ENCODE measurements around the gene TMEM161A. TPM values are rescaled to one million over a fixed set of nuclear protein-coding genes. Genes with fewer than 3 reads are reported as not detected.

TMEM161A gene
- total RNA-seq, 2 experiments from 2014 or later, result 20.3 to 22.8 TPM

DNA sequence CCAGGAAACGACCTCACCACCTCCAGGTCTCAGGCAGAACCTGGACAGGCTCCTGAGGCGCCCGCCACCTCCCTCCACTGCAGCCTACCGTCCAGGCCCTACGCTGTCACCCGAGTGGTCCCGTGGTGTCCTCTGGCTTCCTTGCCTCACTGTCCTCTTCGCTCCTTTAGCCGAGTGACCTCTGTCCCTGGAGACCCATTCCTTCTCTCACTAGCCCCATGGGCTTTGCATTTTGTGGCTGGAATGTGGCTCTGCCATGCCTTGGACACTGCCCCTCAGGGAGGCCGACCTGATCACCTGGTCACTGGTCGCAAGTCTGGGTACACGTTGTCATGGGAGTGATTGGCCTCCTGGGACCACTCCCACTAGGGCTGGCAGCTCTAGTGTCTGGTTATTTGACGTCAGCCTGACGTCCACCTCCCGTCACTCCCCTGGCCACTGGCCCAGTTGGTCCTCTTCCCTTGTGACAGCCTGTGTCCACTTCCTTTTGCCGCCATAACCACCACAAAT lies 56.6 kb downstream of the TMEM161A start:
- ATAC-seq, result no peak
- Mint-ChIP-seq H3K27ac (no peak overlapping the region), H3K27me3 (ENCODE audit: low read depth) (no peaks in the 10 kb centered on the region), H3K4me1 (ENCODE audit: low read depth) (no peaks in the 10 kb centered on the region), H3K36me3 (ENCODE audit: low read depth) (peaks cover 2% of the 10 kb centered on the region), H3K4me3 (no peak overlapping the region), H3K9me3 (ENCODE audit: insufficient read depth) (no peaks in the 10 kb centered on the region)
- DNase-seq, result no peak
- ChIA-PET CTCF (no interaction called here), POLR2A (no interaction called here)

DNA sequence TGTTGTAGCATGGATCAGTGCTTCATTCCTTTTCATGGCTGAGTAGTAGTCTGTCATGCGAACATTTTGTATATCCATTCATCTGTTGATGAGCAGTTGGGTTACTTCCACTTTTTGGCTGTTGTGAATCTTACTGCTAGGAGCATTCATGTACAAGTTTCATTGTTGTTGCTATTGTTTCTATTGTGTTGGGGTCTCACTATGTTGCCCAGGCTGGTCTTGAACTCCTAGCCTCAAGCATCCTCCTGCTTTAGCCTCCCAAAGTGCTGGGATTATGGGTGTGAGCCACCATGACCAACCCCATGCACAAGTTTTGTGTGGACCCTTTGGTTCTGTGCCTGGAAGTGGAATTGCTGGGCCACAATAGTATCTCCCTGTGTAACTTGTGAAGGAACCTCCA lies 58.7 kb downstream of the TMEM161A start:
- ChIA-PET POLR2A (no interaction called here), CTCF (no interaction called here)
- Mint-ChIP-seq H3K4me3 (no peak overlapping the region), H3K27ac (no peak overlapping the region), H3K36me3 (ENCODE audit: low read depth) (peaks cover 4% of the 10 kb centered on the region), H3K27me3 (ENCODE audit: low read depth) (no peaks in the 10 kb centered on the region), H3K9me3 (ENCODE audit: insufficient read depth) (no peaks in the 10 kb centered on the region), H3K4me1 (ENCODE audit: low read depth) (no peaks in the 10 kb centered on the region)
- DNase-seq (no peak), ATAC-seq (no peak)

DNA sequence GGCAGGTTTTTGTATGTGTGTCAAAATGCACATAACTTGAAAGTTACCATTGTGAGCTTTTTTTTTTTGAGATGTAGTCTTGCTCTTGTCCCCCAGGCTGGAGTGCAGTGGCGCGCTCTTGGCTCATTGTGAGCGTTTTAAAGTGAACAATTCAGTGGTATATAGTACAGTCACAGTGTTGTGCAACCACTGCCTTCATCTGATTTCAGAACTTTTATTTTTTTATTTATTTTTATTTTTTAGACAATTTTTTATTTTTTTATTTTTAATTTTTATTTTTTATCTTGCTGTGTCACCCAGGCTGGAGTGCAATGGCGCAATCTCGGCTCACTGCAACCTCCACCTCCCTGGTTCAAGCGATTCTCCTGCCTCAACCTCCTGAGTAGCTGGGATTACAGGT lies 59.5 kb downstream of the TMEM161A start:
- Mint-ChIP-seq H3K4me3 (no peak overlapping the region), H3K27ac (no peak overlapping the region), H3K4me1 (ENCODE audit: low read depth) (no peaks in the 10 kb centered on the region), H3K36me3 (ENCODE audit: low read depth) (peaks cover 4% of the 10 kb centered on the region), H3K27me3 (ENCODE audit: low read depth) (no peaks in the 10 kb centered on the region), H3K9me3 (ENCODE audit: insufficient read depth) (no peaks in the 10 kb centered on the region)
- POLR2A ChIA-PET, result interaction anchor here (0.6 kb wide), 1 partner anchor 12 kb away, joined by 3 read pairs; no protein-coding TSS in a partner anchor
- CTCF ChIA-PET, result no interaction called here
- no peak for DNase-seq
- ATAC-seq, result no peak

DNA sequence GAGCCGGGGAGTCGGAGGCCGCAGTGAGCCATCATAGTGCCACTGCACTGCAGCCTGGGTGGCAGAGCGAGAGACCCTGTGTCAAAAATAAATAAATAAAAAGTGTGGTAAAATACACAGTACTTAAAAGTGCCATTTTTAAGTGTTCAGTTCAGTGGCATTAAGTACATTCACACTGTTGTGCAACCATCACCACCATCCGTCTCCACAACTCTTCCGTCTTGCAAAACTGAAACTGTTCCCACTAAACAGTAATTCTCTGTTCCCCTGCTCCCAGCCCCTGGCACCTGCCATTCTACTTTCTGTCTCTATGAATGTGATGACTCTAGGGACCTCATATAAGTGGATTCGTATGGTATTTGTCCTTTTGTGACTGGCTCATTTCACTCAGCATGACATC lies 61.2 kb downstream of the TMEM161A start:
- Mint-ChIP-seq H3K4me3 (no peak overlapping the region), H3K27me3 (ENCODE audit: low read depth) (no peaks in the 10 kb centered on the region), H3K9me3 (ENCODE audit: insufficient read depth) (no peaks in the 10 kb centered on the region), H3K36me3 (ENCODE audit: low read depth) (peaks cover 7% of the 10 kb centered on the region), H3K27ac (no peak overlapping the region), H3K4me1 (ENCODE audit: low read depth) (no peaks in the 10 kb centered on the region)
- ATAC-seq, result no peak
- DNase-seq, result no peak
- ChIA-PET CTCF (no interaction called here), POLR2A (no interaction called here)

DNA sequence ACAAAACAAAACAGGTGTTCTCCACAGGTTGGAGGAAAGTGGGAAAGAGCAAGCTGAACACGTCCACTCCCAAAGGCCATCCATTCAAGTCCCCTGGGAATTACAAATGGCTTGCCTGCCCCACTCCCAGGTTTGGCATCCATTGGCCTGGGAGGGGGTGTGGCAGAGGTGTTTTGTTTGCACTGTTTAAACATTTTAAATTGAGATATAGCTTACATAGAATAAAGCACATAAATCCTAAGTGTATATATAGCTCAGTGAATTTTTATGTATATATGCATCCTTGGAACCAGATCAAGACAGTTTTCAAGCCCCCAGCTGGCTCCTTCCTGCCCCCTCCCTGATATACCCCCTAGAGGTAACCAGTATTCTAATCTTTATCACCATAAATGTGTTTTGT lies 61.8 kb downstream of the TMEM161A start:
- CTCF ChIA-PET, result no interaction called here
- H3K36me3 Mint-ChIP-seq (ENCODE audit: low read depth), result peaks cover 9% of the 10 kb centered on the region
- H3K9me3 Mint-ChIP-seq (ENCODE audit: insufficient read depth), result no peaks in the 10 kb centered on the region
- H3K27ac Mint-ChIP-seq, result no peak overlapping the region
- no peak overlapping the region for H3K4me3 Mint-ChIP-seq
- no peaks in the 10 kb centered on the region for H3K4me1 Mint-ChIP-seq (ENCODE audit: low read depth)
- POLR2A ChIA-PET, result no interaction called here
- DNase-seq (no peak), ATAC-seq (no peak)
- H3K27me3 Mint-ChIP-seq (ENCODE audit: low read depth), result no peaks in the 10 kb centered on the region

DNA sequence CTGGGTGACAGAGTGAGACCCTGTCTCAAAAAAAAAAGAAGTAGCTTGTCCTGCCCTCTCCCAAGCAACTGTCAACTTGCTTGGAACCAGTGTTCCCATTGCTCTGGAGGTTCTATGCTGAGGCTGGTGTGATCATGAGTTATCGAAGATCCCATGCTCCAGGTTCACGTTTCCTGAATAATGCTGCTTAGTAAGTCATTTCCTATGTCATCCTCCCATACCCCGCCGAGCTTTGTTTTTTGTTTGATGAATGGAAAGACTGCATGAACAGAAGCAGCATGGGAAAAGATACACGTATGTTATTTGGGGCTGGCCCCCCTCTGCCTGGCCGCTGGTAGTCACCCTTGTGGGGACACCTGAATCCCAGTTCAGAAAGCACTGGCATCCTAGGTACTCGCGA lies 63.2 kb downstream of the TMEM161A start:
- Mint-ChIP-seq H3K4me1 (ENCODE audit: low read depth) (no peaks in the 10 kb centered on the region), H3K4me3 (no peak overlapping the region), H3K27me3 (ENCODE audit: low read depth) (no peaks in the 10 kb centered on the region), H3K27ac (no peak overlapping the region), H3K9me3 (ENCODE audit: insufficient read depth) (no peaks in the 10 kb centered on the region), H3K36me3 (ENCODE audit: low read depth) (peaks cover 13% of the 10 kb centered on the region)
- no peak for ATAC-seq
- CTCF ChIA-PET, result no interaction called here
- DNase-seq, result no peak
- POLR2A ChIA-PET, result no interaction called here

DNA sequence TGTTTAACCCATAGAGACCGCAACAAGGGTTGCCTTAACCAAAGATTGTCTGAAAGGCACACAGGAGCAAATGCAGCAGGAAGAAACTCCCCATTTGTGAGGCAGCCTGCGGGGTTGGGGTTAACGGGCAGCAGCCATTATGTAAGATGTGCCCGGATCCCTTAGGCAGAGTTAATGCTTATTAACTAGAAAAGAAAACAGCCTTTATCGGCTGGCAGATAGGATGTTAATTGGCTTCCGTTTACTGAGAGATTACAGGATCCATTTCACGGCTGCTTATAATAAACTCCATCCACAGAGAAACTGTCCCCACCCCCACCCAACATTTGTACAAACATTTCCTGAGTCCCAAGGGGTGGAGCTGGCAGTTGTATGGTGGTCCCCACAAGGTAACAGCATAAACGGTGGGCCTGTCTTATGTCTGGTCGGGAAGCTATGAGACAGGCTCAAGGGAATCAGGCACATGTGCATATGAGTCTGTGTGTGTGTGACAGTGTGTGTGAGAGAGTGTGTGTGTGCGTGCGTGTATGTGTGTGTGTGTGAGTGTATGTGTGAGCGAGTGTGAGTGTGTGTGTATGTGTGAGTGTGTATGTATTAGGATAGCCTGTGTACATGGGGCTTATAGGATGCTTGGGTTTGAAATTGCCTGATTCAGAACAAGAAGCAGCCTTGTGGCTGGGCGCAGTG lies 63.9 kb downstream of the TMEM161A start:
- H3K4me1 Mint-ChIP-seq (ENCODE audit: low read depth), result peaks cover 4% of the 10 kb centered on the region
- ATAC-seq, result no peak
- POLR2A ChIA-PET, result no interaction called here

DNA sequence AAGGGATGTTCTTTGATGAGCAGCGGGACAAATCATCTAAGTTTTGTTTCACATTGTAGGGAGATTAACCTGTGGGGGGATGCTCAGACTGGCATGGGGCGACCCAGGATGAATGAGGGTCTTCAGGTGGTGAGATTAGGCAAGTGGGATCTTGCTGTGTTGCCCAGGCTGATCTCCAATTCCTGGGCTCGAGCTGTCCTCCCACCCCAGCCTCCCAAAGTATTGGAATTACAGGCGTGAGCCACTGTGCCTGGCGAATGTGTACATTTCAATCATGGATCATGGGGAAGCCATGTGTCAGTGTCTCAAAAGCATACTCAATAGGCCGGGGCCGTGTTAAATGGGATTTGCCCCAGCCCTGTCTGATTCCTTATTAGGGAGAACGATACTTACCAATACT lies 66.4 kb downstream of the TMEM161A start:
- peaks cover 15% of the 10 kb centered on the region for H3K36me3 Mint-ChIP-seq (ENCODE audit: low read depth)
- H3K4me3 Mint-ChIP-seq, result no peak overlapping the region
- CTCF ChIA-PET, result no interaction called here
- ATAC-seq (no peak), DNase-seq (no peak)
- POLR2A ChIA-PET, result interaction anchor here (0.6 kb wide), 1 partner anchor 141 kb away, joined by 3 read pairs; no protein-coding TSS in a partner anchor
- H3K27ac Mint-ChIP-seq, result no peak overlapping the region
- no peaks in the 10 kb centered on the region for H3K27me3 Mint-ChIP-seq (ENCODE audit: low read depth)
- peaks cover 16% of the 10 kb centered on the region for H3K4me1 Mint-ChIP-seq (ENCODE audit: low read depth)
- no peaks in the 10 kb centered on the region for H3K9me3 Mint-ChIP-seq (ENCODE audit: insufficient read depth)

More for the DNA sequence above, 63.9 kb downstream of the TMEM161A start:
- Mint-ChIP-seq H3K36me3 (ENCODE audit: low read depth) (peaks cover 13% of the 10 kb centered on the region), H3K4me3 (no peak overlapping the region), H3K27ac (no peak overlapping the region), H3K27me3 (ENCODE audit: low read depth) (no peaks in the 10 kb centered on the region), H3K9me3 (ENCODE audit: insufficient read depth) (no peaks in the 10 kb centered on the region)
- CTCF ChIA-PET, result no interaction called here
- DNase-seq, result no peak

Other genes starting within 250 kb of the TMEM161A start
- gene CERS1, start 242.3 kb downstream of the TMEM161A start, total RNA-seq, result not detected
- gene COPE, start 219.1 kb downstream of the TMEM161A start, total RNA-seq, result 100 to 1,000 TPM; 248 to 264 TPM
- gene DDX49, start 218.8 kb downstream of the TMEM161A start, total RNA-seq, result 10 to 100 TPM; 56.1 to 57.3 TPM
- gene HOMER3, start 197.3 kb downstream of the TMEM161A start, total RNA-seq, result not detected
- gene SUGP2, start 105.0 kb downstream of the TMEM161A start, total RNA-seq, result 100 to 1,000 TPM; 123 to 124 TPM
- 10 to 100 TPM; 33.4 to 35.4 TPM for gene ARMC6, start 104.9 kb downstream of the TMEM161A start, total RNA-seq
- gene SLC25A42, start 74.5 kb downstream of the TMEM161A start, total RNA-seq, result 10 to 100 TPM; 20.1 to 20.2 TPM
- gene MEF2B, start 31.8 kb upstream of the TMEM161A start, total RNA-seq, result 1 to 10 TPM; 2.2 to 3.6 TPM
- gene BORCS8, start 53.7 kb upstream of the TMEM161A start, total RNA-seq, result 10 to 100 TPM; 22.1 to 25.4 TPM
- gene RFXANK, start 53.8 kb upstream of the TMEM161A start, total RNA-seq, result 10 to 100 TPM; 97.9 to 98.7 TPM
- gene NR2C2AP, start 64.9 kb upstream of the TMEM161A start, total RNA-seq, result 10 to 100 TPM; 35.6 TPM
- gene NCAN, start 73.5 kb upstream of the TMEM161A start, total RNA-seq, result not detected
- gene TM6SF2, start 134.8 kb upstream of the TMEM161A start, total RNA-seq, result not detected
- 10 to 100 TPM; 58.9 to 60.9 TPM for gene SUGP1, start 182.0 kb upstream of the TMEM161A start, total RNA-seq
- 10 to 100 TPM; 67.0 to 67.4 TPM for gene MAU2, start 182.4 kb upstream of the TMEM161A start, total RNA-seq

All from activated CD8-positive, alpha-beta T cell treated with anti-CD3 and anti-CD28 coated beads, Interleukin-2, amount 10 ng/mL, durations not matched to agents 7 days and 5 days (primary cell).